Mesenchymal stem cell (in vitro differentiated cells and primary cell): ENCODE results near the gene BCL7A.

Source experiments
- DNase-seq: peaks from one replicate; pipeline ENCODE4 v3.0.0-alpha.2; 2013
- H2AFZ ChIP-seq: one replicate; pipeline ENCODE4 v1.6.1; 2013; ENCODE audit warnings: low read depth, mild to moderate bottlenecking, control low read depth, inconsistent platforms, low read length, moderate library complexity
- H2AK5ac ChIP-seq: 2 replicates; pipeline ENCODE4 v1.6.1; 2013; ENCODE audit warnings: low read length, moderate library complexity, mild to moderate bottlenecking, inconsistent platforms; ENCODE audit not compliant: severe bottlenecking
- H2BK120ac ChIP-seq: one replicate; pipeline ENCODE4 v1.6.1; 2013; ENCODE audit warnings: low read depth, mild to moderate bottlenecking, inconsistent platforms, low read length, moderate library complexity
- H2BK12ac ChIP-seq, 2 experiments: one replicate each; pipeline ENCODE4 v1.6.1; 2013; ENCODE audit warnings: inconsistent platforms in 2 of 2, low read length in 2 of 2, mild to moderate bottlenecking in 2 of 2, moderate library complexity in 2 of 2, control low read depth in 1 of 2
- H2BK15ac ChIP-seq: one replicate; pipeline ENCODE4 v1.6.1; 2013; ENCODE audit warnings: mild to moderate bottlenecking, low read depth, inconsistent platforms; ENCODE audit not compliant: poor library complexity, severe bottlenecking
- H2BK5ac ChIP-seq: 2 replicates; pipeline ENCODE4 v1.6.1; 2013; ENCODE audit warnings: low read depth, mild to moderate bottlenecking, low read length, control low read depth, inconsistent platforms; ENCODE audit not compliant: poor library complexity, severe bottlenecking
- H3K14ac ChIP-seq, 2 experiments: one replicate each; pipeline ENCODE4 v1.6.1; 2013; ENCODE audit warnings: inconsistent platforms in 2 of 2, low read length in 2 of 2, control low read depth in 1 of 2, mild to moderate bottlenecking in 1 of 2, moderate library complexity in 1 of 2
- H3K18ac ChIP-seq, 2 experiments: one replicate each; pipeline ENCODE4 v1.6.1; 2013; ENCODE audit warnings: inconsistent platforms in 2 of 2, low read length in 2 of 2, control low read depth in 1 of 2, low read depth in 1 of 2, mild to moderate bottlenecking in 1 of 2
- H3K23ac ChIP-seq, 2 experiments: one replicate each; pipeline ENCODE4 v1.6.1; 2013; ENCODE audit warnings: inconsistent platforms in 2 of 2, low read length in 2 of 2, mild to moderate bottlenecking in 2 of 2, moderate library complexity in 2 of 2, control low read depth in 1 of 2
- H3K27ac ChIP-seq: 2 replicates; pipeline ENCODE4 v1.5.1; 2013; ENCODE audit warnings: mild to moderate bottlenecking, moderate library complexity, low read length, control low read depth, inconsistent platforms; ENCODE audit not compliant: poor library complexity, severe bottlenecking
- H3K27me3 ChIP-seq, 2 experiments: 2 replicates each; pipeline versions ENCODE4 v1.6.1 to v1.7.0; 2013; ENCODE audit warnings: low read length in 2 of 2, mild to moderate bottlenecking in 2 of 2, moderate library complexity in 2 of 2, control low read depth in 1 of 2, inconsistent platforms in 1 of 2; ENCODE audit not compliant: control insufficient read depth in 1 of 2, insufficient read depth in 1 of 2
- H3K36me3 ChIP-seq, 2 experiments: 2 replicates each; pipeline versions ENCODE4 v1.6.1 to v1.7.0; 2013; ENCODE audit warnings: low read length in 2 of 2, control low read depth in 1 of 2, inconsistent platforms in 1 of 2, low read depth in 1 of 2, mild to moderate bottlenecking in 1 of 2; ENCODE audit not compliant: insufficient read depth in 2 of 2, control insufficient read depth in 1 of 2
- H3K4ac ChIP-seq, 2 experiments: one replicate each; pipeline ENCODE4 v1.6.1; 2013; ENCODE audit warnings: inconsistent platforms in 2 of 2, low read length in 2 of 2, mild to moderate bottlenecking in 2 of 2, moderate library complexity in 2 of 2, control low read depth in 1 of 2, low read depth in 1 of 2
- H3K4me1 ChIP-seq: 2 replicates; pipeline ENCODE4 v1.6.1; 2013; ENCODE audit warnings: low read depth, low read length, control low read depth; ENCODE audit not compliant: control insufficient read depth, insufficient read depth
- H3K4me2 ChIP-seq: 2 replicates; pipeline ENCODE4 v1.6.1; 2013; ENCODE audit warnings: low read length, mild to moderate bottlenecking, inconsistent platforms; ENCODE audit not compliant: poor library complexity, severe bottlenecking
- H3K4me3 ChIP-seq, 2 experiments: 2 replicates each; pipeline versions ENCODE4 v1.5.1 to v1.7.0; 2013; ENCODE audit warnings: low read length in 2 of 2, mild to moderate bottlenecking in 2 of 2, control low read depth in 1 of 2, low read depth in 1 of 2; ENCODE audit not compliant: insufficient read depth in 1 of 2
- H3K79me1 ChIP-seq: replicated peaks from 2 replicates; pipeline ENCODE4 v1.6.1; 2013; ENCODE audit warnings: mild to moderate bottlenecking, control low read depth, low read length, inconsistent platforms; ENCODE audit not compliant: poor library complexity, severe bottlenecking
- H3K9ac ChIP-seq: 2 replicates; pipeline ENCODE4 v1.7.0; 2013; ENCODE audit warnings: mild to moderate bottlenecking, low read length, moderate library complexity
- H3K9me3 ChIP-seq: 2 replicates; pipeline ENCODE4 v1.7.0; 2013; ENCODE audit warnings: mild to moderate bottlenecking, low read length; ENCODE audit not compliant: control insufficient read depth
- H4K8ac ChIP-seq: one replicate; pipeline ENCODE4 v1.6.1; 2013; ENCODE audit warnings: inconsistent platforms, mild to moderate bottlenecking, low read length, moderate library complexity
- H4K91ac ChIP-seq: one replicate; pipeline ENCODE4 v1.6.1; 2013; ENCODE audit warnings: mild to moderate bottlenecking, low read length, inconsistent platforms
- whole genome bisulfite sequencing: methylation state at CpG from one replicate; pipeline ENCODE4 v1.1.7; 2013; ENCODE audit warnings: mixed read lengths; 5-methylcytosine and 5-hydroxymethylcytosine counted together

The BCL7A gene

GRCh38 chr12:122094735-122095631 lies 73.3 kb downstream of the BCL7A start:
- Histone ChIP-seq H3K9ac (no peak overlapping the region), H4K91ac (peak overlapping the region; percentile 95), H3K27ac (peak overlapping the region; percentile 37), H3K4ac (peak overlapping the region in 1 of 2 experiments; percentile 20), H3K79me1 (peaks cover 11% of the 10 kb centered on the region), H3K36me3 (no peaks in the 10 kb centered on the region), H2AK5ac (peak overlapping the region; percentile 66), H4K8ac (peak overlapping the region; percentile 80), H3K14ac (peak overlapping the region in 1 of 2 experiments; percentile 96), H3K9me3 (no peaks in the 10 kb centered on the region), H2BK120ac (no peak overlapping the region), H3K23ac (no peak overlapping the region), H2AFZ (no peak overlapping the region), H3K18ac (peak overlapping the region; percentile 45 to 55), H2BK5ac (no peak overlapping the region), H3K4me1 (peaks cover 58% of the 10 kb centered on the region), H3K4me2 (no peak overlapping the region), H3K4me3 (no peak overlapping the region), H2BK12ac (peak overlapping the region; percentile 23 to 72), H2BK15ac (peak overlapping the region; percentile 44), H3K27me3 (no peaks in the 10 kb centered on the region)
- 86% methylated on average over 6 of the region's 10 CpGs for WGBS
- peak; percentile 58 for DNase-seq

GRCh38 chr12:122096014-122096413 lies 74.3 kb downstream of the BCL7A start:
- Histone ChIP-seq H2BK15ac (no peak overlapping the region), H4K8ac (no peak overlapping the region), H3K9ac (no peak overlapping the region), H3K14ac (no peak overlapping the region), H4K91ac (no peak overlapping the region), H2BK12ac (no peak overlapping the region), H2BK5ac (peak overlapping the region; percentile 71), H3K4me1 (peaks cover 58% of the 10 kb centered on the region), H3K4ac (no peak overlapping the region), H3K4me2 (peak overlapping the region; percentile 57), H2AFZ (no peak overlapping the region), H2BK120ac (no peak overlapping the region), H3K79me1 (peaks cover 11% of the 10 kb centered on the region), H2AK5ac (no peak overlapping the region), H3K27ac (peak overlapping the region; percentile 95), H3K4me3 (no peak overlapping the region), H3K23ac (no peak overlapping the region), H3K27me3 (no peaks in the 10 kb centered on the region), H3K36me3 (no peaks in the 10 kb centered on the region), H3K9me3 (no peaks in the 10 kb centered on the region), H3K18ac (no peak overlapping the region)
- no peak for DNase-seq
- WGBS: 83% methylated on average over 9 of the region's 9 CpGs

DNA sequence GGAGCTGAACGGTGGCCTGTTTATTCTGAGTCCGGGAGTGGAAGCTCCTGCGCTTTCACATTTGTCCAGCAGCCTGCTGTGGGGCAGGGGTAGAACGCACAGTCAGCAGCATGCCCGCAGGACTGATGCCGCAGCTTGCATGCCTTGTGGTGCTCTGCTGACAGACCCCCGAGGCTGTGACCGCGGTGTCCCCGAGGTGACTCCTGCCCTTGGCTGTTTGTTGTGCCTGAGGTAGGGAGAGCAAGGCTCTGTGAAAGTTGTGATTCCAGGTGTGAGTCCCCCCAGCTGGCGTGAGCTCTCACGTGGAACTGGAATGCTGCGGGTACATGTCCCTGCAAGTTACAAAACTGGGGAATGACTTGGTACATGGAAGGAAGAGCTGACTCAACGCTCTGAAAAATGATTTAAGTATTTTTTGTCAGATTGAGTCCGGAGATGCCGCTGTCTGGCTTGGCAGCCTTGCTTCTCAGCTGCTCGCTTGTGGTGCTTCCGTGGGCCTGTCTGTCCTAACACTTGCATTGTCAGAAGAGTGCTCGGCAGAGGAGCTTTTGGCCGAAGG lies 75.0 kb downstream of the BCL7A start:
- DNase-seq: no peak
- Histone ChIP-seq H4K8ac (peak overlapping the region; percentile 73), H3K18ac (peak overlapping the region; percentile 25 to 67), H3K9me3 (no peaks in the 10 kb centered on the region), H3K27me3 (no peaks in the 10 kb centered on the region), H2AK5ac (no peak overlapping the region), H2BK5ac (peak overlapping the region; percentile 71), H3K36me3 (no peaks in the 10 kb centered on the region), H4K91ac (peak overlapping the region; percentile 69), H3K79me1 (peaks cover 10% of the 10 kb centered on the region), H2BK120ac (no peak overlapping the region), H2BK12ac (peak overlapping the region in 1 of 2 experiments; percentile 59), H2AFZ (no peak overlapping the region), H3K14ac (peak overlapping the region in 1 of 2 experiments; percentile 80), H3K4me3 (peak overlapping the region in 1 of 2 experiments; percentile 40), H3K4me2 (peak overlapping the region; percentile 57), H3K4ac (peak overlapping the region in 1 of 2 experiments; percentile 64), H3K9ac (no peak overlapping the region), H3K23ac (no peak overlapping the region), H3K4me1 (peaks cover 58% of the 10 kb centered on the region), H3K27ac (peak overlapping the region; percentile 95), H2BK15ac (no peak overlapping the region)
- WGBS: 85% methylated on average over 20 of the region's 20 CpGs

GRCh38 chr12:122097584-122097926 lies 75.9 kb downstream of the BCL7A start:
- Histone ChIP-seq H3K79me1 (peaks cover 13% of the 10 kb centered on the region), H4K91ac (peak overlapping the region; percentile 19), H2BK120ac (no peak overlapping the region), H3K4me2 (no peak overlapping the region), H3K9me3 (no peaks in the 10 kb centered on the region), H4K8ac (peak overlapping the region; percentile 76), H3K27ac (peak overlapping the region; percentile 9), H3K27me3 (no peaks in the 10 kb centered on the region), H2BK15ac (peak overlapping the region; percentile 56), H2AFZ (no peak overlapping the region), H3K4ac (peak overlapping the region in 1 of 2 experiments; percentile 34), H3K4me1 (peaks cover 58% of the 10 kb centered on the region), H3K4me3 (peak overlapping the region in 1 of 2 experiments; percentile 31), H3K9ac (peak overlapping the region; percentile 54), H3K23ac (no peak overlapping the region), H2BK5ac (no peak overlapping the region), H3K18ac (peak overlapping the region; percentile 62 to 63), H3K36me3 (no peaks in the 10 kb centered on the region), H2BK12ac (peak overlapping the region; percentile 6 to 17), H3K14ac (no peak overlapping the region), H2AK5ac (peak overlapping the region; percentile 53)
- 29% methylated on average over 2 of the region's 2 CpGs for WGBS
- peak; percentile 47 for DNase-seq
